NCI-H2227 treated with DMSO at 0.1 percent for 48 hours (cell line): Measurements from ENCODE around the gene BTBD18.
A peak's percentile ranks its signal among the peaks of the same experiment; 100 is the strongest.
"Not testable (repeated sequence)": the region's sequence is repeated elsewhere in the genome, so short reads cannot be mapped to it uniquely, and the experiment has no call there.

Experiments used
- DNase-seq: peaks from one replicate; lab custom pipeline; 2025; lab: John Stamatoyannopoulos, UW

The BTBD18 gene

DNA sequence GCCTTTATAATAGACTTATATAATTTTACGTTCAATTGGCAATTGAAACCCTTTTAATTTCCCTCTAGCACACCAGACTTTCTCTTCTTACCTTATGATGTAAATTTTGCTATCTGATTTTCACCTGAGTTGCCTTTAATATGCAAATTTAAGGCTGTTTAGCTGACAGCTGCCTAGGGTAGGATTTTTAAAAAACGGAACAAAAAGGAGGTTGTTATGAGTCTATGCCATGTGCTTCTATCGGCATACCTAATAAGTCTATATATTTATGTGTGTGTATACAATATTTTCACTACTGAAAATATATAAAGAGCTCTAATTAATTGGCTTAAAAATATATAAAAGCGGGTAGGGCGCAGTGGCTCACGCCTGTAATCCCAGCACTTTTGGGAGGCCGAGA, 22.1 kb downstream of the BTBD18 start:
- no peak for DNase-seq

DNA sequence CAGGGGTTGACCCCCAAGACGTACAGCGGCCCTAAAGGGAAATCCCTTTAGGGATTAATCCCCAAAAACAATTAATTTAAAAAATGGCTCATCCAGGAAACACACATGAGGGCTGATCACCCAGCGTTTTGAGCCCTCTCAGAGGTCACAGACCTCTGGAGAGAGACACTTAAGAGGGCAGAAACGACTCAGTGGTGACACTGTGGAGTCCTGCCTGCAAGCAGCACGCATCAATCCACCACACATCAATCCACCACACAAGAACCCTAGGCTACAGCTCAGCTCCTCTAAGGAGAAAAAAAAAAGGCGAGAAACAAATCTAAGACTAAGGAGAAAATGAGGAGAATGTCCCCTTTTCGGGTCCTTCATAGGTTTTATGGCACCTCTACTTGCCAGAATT, 22.8 kb downstream of the BTBD18 start:
- no peak for DNase-seq

DNA sequence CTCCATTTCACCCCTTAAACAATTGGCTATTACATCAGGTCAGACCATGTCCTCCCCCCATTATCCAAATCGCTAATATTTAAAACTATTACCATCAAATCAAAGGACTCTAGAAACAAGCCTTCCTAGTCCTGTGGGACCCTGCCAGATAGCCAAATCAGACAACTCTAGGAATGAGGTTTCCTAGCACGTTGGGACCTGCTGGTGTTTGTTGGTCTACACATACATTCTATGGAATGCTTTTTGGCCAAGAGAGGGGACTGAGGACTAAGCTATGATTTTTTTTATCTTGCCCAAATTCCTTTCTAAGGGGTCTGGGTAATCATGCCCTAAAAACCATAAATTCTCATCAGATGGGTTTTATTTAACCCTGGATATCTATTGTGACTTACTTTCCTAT, 24.4 kb downstream of the BTBD18 start:
- DNase-seq: no peak

DNA sequence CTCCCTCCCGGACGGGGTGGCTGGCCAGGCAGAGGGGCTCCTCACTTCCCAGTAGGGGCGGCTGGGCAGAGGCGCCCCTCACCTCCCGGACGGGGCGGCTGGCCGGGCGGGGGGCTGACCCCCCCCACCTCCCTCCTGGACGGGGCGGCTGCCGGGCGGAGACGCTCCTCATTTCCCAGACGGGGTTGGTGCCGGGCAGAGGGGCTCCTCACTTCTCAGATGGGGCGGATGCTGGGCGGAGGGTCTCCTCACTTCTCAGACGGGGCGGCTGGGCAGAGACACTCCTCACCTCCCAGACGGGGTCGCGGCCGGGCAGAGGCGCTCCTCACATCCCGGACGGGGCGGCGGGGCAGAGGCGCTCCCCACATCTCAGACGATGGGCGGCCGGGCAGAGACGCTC, 34.9 kb downstream of the BTBD18 start:
- not testable (repeated sequence) for DNase-seq

DNA sequence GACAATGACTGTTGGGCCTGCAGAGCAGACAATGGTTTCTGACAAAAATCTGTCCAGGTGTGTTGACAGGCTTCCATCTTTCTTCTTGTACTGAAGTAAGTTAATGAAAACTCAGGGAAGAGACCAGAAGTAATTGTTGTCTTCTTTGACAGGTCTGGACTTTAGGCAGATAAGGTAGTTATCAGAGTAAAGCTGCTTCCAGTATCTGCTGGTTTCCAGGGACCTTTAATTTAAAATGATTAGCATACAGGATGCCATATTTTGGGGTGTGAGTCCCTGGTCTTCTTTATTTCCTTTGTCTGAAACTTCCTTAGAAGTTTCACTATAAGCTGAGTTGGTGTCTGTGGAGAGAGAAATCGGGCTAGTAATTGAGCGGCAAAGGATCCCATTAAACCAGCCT, 37.8 kb downstream of the BTBD18 start:
- no peak for DNase-seq

DNA sequence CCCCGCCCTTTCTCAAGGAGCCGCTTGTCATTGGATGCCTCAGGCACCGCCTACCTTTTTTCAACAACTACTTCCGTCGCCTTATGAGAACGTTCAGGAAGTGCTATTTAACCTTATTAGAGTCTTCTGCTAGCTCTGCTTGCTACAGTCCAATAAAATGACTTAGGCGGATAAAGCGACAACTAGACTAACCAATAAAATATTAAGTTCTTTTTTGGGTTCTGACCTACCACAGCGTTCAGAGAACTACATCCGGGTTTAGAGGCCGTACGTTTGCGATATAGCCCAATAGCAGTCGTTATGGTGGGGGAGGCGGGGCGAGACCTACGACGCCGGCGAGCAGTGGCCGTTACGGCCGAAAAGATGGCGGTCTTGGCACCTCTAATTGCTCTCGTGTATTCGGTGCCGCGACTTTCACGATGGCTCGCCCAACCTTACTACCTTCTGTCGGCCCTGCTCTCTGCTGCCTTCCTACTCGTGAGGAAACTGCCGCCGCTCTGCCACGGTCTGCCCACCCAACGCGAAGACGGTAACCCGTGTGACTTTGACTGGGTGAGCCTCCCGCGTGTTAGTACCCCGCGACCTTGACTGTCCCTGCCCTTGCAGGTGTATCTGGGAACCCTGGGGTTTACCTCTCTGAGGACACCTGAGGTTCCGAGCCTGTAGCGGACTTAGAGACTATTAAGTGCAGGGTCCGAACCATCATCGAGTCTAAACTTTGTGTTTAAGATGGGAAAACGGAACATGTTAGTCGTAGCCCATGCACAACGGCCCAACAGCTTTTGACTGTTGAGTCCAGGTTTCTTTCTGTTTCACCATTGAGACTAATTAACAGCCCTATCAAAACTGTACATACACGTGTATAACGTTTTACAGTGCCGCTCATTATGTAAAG, 39.1 kb downstream of the BTBD18 start, which contains the start of gene TMX2:
TSS of gene TMX2 (plus strand) at position 338 of the 895 bp plus-strand sequence. CDS start at position 364, 26 bp downstream.
- DNase-seq: peak; percentile 99

DNA sequence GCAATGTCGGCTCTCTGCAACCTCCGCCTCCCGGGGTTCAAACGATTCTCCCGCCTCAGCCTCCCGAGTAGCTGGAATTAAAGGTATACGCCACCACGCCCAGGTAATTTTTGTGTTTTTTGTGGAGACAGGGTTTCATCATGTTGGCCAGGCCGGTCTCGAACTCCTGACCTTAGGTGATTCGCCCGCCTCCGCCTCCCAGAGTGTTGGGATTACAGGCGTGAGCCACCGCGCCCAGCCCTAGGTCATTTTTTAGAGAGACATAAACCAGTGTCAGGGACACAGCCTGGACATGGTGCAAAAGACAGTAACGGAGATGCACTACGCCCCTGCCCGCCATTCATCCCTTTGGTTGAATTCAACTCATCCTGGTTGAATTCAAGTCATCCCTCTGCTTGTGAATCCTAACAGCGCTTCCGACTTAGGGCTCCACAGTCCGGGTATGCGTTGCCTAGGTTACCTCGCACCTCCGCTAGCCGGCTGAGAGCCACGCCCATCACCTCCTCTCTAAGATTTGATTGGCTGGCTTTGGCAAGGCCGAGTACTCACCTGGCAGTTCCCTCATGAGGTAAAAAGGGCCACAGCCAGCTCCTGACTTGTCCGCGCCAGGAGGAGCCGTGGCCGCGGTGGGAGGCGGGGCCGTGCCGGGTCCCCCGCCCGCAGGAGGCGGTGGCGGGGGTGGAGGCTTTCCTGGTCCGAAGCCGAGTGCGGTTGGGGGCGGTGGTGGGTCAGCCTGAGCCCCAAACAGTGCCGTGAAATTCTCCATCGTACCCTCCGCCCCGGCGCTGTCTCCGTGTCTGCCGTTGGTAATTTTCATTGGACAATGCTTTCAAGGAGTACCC, 40.0 kb downstream of the BTBD18 start, which contains the start of gene MED19:
TSS of gene MED19 (minus strand) at position 802 of the 842 bp plus-strand sequence. CDS start at position 766, 36 bp downstream.
- peak; percentile 86 for DNase-seq

DNA sequence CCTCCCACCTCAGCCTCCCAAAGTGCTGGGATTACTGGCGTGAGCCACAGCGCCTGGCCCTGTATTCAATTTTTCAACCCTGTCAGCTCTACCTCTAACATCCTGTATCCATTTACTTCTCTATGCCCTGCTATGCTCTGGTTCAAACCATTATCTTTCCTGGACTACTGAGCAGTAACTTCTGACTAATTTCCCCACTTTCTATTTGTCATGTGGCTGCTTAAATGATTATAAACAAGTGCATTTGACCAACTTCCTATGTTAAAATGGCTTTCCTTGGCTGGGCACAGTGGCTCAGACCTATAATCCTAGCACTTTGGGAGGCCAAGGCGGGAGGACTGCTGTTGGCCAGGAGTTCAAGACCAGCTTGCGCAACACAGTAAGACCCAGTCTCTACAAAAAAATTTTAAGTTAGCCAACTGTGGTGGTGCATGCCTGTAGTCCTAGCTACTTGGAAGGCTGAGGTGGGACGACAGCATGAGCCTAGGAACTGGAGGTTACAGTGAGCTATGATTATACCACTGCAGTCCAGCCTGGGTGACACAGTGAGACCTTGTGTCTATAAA, 41.7 kb downstream of the BTBD18 start:
- DNase-seq: no peak

DNA sequence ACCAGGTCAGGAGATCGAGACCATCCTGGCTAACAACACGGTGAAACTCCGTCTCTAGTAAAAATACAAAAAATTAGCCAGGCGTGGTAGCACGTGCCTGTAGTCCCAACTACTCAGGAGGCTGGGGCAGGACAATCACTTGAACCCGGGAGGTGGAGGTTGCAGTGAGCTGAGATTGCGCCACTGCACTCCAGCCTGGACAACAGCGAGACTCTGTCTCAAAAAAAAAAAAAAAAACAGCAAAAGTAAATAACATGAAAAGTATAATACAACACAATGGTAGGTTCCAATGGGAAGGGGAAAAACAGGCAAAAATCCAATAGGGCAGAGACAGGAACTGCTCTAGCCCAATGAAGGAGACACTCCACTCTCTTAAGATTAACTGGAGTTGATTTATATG, 46.2 kb downstream of the BTBD18 start:
- not testable (repeated sequence) for DNase-seq

DNA sequence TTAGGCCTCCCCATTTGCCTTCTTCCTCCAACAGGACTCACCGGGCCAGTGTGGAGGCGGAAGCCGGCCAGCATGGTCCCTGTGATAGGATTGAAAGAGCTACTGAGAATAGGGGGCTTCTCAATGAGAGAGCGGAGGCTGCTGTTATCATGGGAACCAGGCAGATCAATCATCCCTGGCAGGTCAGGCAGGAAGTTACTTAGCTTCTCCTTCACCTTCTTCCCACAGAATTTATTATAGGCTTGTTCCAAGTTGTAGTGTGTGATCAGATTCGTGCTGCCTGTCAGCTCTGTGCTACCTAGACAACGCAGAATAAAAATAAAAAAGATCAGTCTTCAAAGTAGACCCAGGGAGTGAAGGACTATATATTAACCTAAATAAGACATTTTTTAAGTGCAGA, 46.7 kb downstream of the BTBD18 start:
- DNase-seq: no peak

DNA sequence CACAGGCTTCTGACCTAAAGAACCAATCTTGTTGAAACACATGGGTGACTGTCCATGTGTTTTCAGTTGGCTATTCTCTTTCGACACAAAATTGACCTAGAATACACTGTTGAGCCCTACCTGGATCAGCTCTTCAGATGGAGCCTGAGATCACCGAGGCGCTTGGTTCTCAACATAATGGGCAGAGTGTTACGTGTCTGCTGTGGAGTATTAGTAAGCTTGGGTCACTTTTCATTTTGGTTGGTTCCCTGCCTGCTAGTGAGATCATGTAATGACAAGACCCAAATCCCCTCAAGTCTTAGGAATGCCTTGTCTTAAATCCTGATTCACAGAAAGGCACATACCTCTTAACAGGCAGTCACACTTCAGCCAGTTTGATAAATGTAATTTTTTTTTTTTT, 48.3 kb downstream of the BTBD18 start:
- no peak for DNase-seq

DNA sequence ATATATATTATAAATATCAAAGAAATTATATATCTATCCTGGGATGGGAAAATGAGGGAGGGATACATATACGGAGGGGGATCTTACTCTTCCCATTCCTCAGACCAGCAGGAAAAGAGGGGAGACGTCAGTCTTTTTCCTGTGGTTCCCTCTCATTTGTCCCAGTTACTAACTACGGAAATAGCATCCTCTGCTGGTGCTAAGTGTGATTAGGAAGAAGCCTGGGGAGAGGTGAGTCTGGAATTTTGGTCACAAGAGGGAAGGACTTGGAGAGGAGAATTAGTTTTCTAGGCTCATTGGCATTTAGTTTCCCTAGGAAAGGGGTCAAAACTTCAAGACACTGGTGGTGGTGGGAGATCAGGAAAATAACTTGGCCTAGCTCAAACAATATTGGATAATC, 51.2 kb downstream of the BTBD18 start:
- no peak for DNase-seq

DNA sequence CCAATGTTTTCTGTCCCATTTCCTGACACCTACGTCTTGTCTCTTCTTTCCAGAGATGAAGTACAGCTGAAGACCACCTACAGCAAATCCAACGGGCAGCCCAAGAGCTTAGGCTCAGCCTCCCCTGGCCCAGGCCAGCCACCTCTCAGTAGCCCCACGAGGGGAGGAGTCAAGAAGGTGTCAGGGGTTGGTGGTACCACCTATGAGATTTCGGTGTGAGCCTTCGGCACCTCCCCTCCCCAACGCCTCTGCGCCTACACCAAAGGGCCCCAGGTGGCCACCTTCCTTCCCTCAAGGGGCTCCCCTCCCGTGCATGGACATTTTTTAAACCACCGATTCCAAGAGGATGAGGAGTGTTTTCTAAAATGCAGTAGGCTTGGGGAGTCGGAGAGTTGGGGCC, 51.8 kb downstream of the BTBD18 start:
- DNase-seq: no peak

DNA sequence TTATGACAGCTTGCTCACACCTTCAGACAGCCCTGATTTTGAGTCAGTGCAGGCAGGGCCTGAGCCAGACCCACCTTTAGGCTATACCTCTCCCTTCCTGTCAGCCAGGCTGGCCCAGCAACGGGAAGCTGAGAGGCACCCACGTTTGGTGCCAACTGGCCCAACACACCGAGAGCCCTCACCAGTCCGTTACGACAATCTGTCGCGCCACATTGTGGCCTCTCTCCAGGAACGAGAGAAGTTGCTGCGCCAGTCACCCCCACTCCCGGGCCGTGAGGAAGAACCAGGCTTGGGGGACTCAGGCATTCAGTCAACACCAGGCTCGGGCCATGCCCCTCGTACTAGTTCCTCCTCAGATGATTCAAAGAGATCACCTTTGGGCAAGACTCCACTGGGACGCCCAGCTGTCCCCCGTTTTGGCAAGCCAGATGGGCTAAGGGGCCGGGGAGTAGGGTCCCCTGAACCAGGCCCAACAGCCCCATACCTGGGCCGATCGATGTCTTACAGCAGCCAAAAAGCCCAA, 52.7 kb downstream of the BTBD18 start:
- no peak for DNase-seq
